Kidney epithelial cell (primary cell): ENCODE measurements around the gene CLIC3. TPM values are rescaled to one million over a fixed set of nuclear protein-coding genes. Genes with fewer than 3 reads are reported as not detected.

Source experiments
- DNase-seq: peaks from one replicate; pipeline ENCODE4 v3.0.0-alpha.2; 2010; ENCODE audit warnings: low read depth
- H3K27me3 ChIP-seq: 2 replicates; pipeline ENCODE4 v1.6.0; 2011; ENCODE audit warnings: low read length; ENCODE audit not compliant: control insufficient read depth, insufficient read depth
- H3K36me3 ChIP-seq: 2 replicates; pipeline ENCODE4 v1.5.1; 2011; ENCODE audit warnings: low read length; ENCODE audit not compliant: control insufficient read depth, insufficient read depth
- H3K4me3 ChIP-seq: 2 replicates; pipeline ENCODE4 v1.5.1; 2011; ENCODE audit warnings: low read depth, mild to moderate bottlenecking, control low read depth, low read length
- total RNA-seq: library from RNA; depleted of rRNA; stranded (reverse); fragments of >200 nt; gene quantifications from 2 replicates; pipeline ENCODE4 v1.2.3, GENCODE V29; 2015
- TF ChIP-seq, protein P1 (sequence below): IDR thresholded peaks from 2 replicates; pipeline ENCODE4 v1.5.1; 2011; ENCODE audit warnings: mild to moderate bottlenecking, moderate library complexity, low read length, control low read depth, inconsistent platforms; ENCODE audit not compliant: insufficient read depth, poor library complexity, severe bottlenecking

The CLIC3 gene
- total RNA-seq, 1 donor from 2014 or later = not detected

DNA sequence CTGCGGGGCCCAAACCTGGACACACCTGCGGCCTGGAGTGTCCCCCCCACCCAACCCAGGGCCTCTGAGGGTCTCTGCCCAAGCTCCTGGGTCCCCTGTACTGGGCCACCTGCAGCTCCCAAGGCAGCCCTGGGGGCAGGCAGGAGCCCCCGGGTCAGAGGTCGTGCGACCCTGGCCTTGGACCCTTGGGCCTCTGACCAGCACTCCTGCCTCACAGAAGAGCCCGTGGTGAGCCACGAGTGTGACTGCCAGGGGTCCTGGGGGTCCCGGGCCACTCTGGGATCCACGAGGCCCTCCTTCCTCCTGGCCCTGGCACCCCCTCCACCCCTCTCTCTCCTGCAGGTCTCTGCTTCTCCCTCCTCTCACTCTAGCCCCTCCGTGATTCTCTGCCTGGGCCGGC lies 24.0 kb downstream of the CLIC3 start:
- DNase-seq = no peak
- TF ChIP-seq, protein P1, sequence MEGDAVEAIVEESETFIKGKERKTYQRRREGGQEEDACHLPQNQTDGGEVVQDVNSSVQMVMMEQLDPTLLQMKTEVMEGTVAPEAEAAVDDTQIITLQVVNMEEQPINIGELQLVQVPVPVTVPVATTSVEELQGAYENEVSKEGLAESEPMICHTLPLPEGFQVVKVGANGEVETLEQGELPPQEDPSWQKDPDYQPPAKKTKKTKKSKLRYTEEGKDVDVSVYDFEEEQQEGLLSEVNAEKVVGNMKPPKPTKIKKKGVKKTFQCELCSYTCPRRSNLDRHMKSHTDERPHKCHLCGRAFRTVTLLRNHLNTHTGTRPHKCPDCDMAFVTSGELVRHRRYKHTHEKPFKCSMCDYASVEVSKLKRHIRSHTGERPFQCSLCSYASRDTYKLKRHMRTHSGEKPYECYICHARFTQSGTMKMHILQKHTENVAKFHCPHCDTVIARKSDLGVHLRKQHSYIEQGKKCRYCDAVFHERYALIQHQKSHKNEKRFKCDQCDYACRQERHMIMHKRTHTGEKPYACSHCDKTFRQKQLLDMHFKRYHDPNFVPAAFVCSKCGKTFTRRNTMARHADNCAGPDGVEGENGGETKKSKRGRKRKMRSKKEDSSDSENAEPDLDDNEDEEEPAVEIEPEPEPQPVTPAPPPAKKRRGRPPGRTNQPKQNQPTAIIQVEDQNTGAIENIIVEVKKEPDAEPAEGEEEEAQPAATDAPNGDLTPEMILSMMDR = no peak
- no peak overlapping the region for H3K4me3 ChIP-seq
- H3K36me3 ChIP-seq = no peaks in the 10 kb centered on the region
- peaks cover 2% of the 10 kb centered on the region for H3K27me3 ChIP-seq

DNA sequence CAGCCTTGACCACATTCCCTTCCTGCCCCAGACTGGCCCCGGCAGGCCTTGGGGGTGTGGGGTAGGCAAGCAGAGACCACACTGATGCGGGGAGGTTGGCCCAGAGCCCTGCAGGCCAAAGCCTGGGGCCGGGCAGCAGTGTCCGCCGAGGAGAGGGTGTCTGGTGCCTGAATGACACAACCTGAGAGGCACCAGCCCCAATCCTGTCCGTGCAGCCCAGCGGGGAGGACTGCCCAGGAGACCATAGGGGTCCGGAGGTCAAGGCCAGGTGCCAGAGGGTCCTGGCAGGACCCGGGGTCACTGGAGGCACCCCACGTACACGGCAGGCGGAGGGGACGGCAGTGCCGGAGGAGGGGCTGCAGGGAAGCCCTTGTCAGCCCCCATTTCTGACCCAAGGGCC lies 24.6 kb downstream of the CLIC3 start:
- TF ChIP-seq, protein P1 = no peak
- peaks cover 2% of the 10 kb centered on the region for H3K27me3 ChIP-seq
- H3K36me3 ChIP-seq = no peaks in the 10 kb centered on the region

DNA sequence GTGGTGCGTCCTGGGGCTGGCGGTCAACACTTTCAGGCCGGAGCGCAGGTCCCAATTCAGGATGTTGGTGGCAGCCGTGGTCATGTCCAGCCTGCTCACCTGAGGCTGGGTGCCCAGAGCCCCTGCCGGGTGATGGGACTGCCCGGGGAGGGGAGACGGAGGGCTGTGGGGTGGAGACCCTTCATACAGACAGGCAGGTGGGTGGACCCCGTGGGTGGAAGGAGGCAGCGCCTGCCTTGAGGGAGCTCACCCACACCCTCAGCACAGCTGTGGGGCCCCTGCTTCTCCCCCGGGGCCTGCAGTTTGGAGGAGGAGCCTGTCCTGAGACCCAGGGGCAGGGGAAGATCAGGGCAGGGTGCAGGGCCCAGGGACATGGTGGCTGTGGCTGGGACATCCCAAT lies 26.0 kb downstream of the CLIC3 start:
- H3K36me3 ChIP-seq = no peaks in the 10 kb centered on the region
- H3K4me3 ChIP-seq = no peak overlapping the region
- no peak for DNase-seq
- TF ChIP-seq, protein P1 = no peak
- peaks cover 4% of the 10 kb centered on the region for H3K27me3 ChIP-seq

More for the DNA sequence above, 24.6 kb downstream of the CLIC3 start:
- H3K4me3 ChIP-seq = no peak overlapping the region
- DNase-seq = no peak

DNA sequence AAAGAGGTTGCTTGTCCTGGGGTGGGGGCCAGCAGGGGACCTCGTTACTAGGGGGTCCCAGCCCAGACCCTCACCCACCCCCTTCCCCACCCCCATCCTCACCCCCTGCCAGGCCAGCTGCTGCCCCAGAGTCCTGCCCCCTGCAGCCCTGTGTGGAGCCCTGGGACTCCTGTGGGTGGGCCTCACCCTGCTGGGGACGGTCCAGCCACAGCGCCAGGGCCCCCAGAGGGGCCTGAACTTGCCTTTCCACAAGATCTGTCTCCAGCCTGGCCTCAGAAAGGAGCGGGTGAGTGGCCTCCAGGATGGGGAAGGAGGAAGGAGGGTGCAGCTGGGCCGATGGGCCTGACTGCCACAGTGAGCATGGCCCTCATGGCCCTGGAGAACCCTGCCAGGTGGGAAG lies 26.6 kb downstream of the CLIC3 start:
- Histone ChIP-seq H3K36me3 (no peaks in the 10 kb centered on the region), H3K27me3 (peaks cover 4% of the 10 kb centered on the region), H3K4me3 (no peak overlapping the region)
- DNase-seq = no peak
- TF ChIP-seq, protein P1 = no peak

DNA sequence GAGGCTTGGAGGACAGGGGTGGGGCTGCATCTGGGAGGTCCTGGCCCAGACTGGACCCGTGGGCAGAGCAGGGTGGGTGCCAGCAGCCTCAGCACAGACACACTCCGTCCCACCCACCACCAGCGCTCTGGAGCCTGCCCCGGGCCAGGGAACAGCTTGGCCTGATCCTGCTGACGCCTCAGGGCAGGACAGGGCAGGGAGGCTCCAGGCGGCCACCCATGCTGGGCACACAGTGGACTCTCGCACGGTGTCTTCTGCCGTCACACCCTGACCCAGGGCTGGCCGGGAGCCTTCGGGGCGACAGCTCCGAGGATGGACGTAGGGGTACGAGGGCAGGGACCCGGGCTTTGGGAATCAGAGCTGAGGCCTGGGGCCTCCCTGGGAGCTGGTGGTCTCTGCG lies 27.2 kb downstream of the CLIC3 start:
- no peak for DNase-seq
- no peak overlapping the region for H3K4me3 ChIP-seq
- H3K27me3 ChIP-seq = peaks cover 7% of the 10 kb centered on the region
- no peaks in the 10 kb centered on the region for H3K36me3 ChIP-seq
- TF ChIP-seq, protein P1 = no peak

DNA sequence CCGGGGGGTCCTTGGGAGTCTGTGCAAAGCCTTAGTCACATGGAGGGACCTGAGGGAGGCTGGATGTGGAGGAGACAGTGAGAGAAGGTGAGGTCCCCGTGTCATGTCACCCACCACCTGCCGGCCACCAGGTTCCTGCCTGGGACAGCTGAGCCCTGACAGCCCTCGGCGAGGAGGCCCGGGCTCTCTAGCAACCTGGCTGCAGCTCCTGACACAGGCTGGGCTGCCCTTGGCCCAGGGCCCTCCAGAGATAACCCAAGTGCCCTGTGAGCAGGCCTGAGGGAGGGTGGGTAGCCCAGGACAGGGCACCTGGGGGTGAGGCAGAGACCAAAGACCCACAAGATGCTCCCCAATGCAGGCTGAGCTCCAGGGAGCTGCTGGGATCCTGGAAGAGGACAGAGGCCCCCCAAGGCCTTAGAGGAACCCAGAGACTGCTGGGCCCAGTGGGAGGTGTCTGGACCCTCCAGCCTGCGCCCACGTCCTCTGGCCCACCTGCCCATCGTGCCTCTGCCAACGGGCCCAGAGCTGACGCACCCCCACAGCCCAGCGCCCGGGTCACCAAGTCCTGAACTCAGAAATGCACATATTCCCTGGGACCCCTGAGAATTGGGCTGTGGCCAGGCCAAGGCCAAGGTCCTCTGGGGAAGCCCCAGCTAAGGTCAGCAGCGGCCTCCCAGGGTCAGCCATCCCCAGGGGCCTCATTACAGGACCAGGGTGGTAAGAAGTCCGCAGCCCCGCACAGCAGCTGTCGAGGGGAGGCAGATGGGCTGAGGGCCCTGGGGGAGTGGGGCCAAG lies 27.8 kb downstream of the CLIC3 start:
- TF ChIP-seq, protein P1 = no peak
- H3K27me3 ChIP-seq = peaks cover 7% of the 10 kb centered on the region
- no peaks in the 10 kb centered on the region for H3K36me3 ChIP-seq
- no peak overlapping the region for H3K4me3 ChIP-seq
- DNase-seq = no peak
